ENCODE data around the gene GRID1.

GRID1 gene

GRCh38 chr10:85925201-85925750 is 441.3 kb downstream of the GRID1 start:
- no peak overlapping the region for H3K27ac ChIP-seq
- no peak for TF ChIP-seq CTCF (conservative IDR thresholded peaks at IDR 0.05)

GRCh38 chr10:85924382-85925102 is 442.1 kb downstream of the GRID1 start:
- no peak overlapping the region for H3K27ac ChIP-seq
- no peak for TF ChIP-seq CTCF (conservative IDR thresholded peaks at IDR 0.05)

- no peak for TF ChIP-seq CTCF (conservative IDR thresholded peaks at IDR 0.05)
- no peak overlapping the region for H3K27ac ChIP-seq
These were observed 444.1 kb downstream of the GRID1 start for GRCh38 chr10:85922356-85923129.

GRCh38 chr10:85921789-85922188 is 444.8 kb downstream of the GRID1 start:
- H3K27ac ChIP-seq = no peak overlapping the region
- no peak for TF ChIP-seq CTCF (conservative IDR thresholded peaks at IDR 0.05)

- TF ChIP-seq CTCF (conservative IDR thresholded peaks at IDR 0.05) = no peak
- no peak overlapping the region for H3K27ac ChIP-seq
These were observed 446.3 kb downstream of the GRID1 start for GRCh38 chr10:85920311-85920710.

GRCh38 chr10:85919491-85920021 is 447.0 kb downstream of the GRID1 start:
- no peak for TF ChIP-seq CTCF (conservative IDR thresholded peaks at IDR 0.05)

GRCh38 chr10:85918371-85918770 is 448.2 kb downstream of the GRID1 start:
- H3K27ac ChIP-seq = no peak overlapping the region
- TF ChIP-seq CTCF (conservative IDR thresholded peaks at IDR 0.05) = no peak

More at GRCh38 chr10:85919491-85920021, 447.0 kb downstream of the GRID1 start:
- no peak overlapping the region for H3K27ac ChIP-seq
